ENCODE measurements around the gene DRD3. TPM values are rescaled to one million over a fixed set of nuclear protein-coding genes. Genes with fewer than 3 reads are reported as not detected.

The DRD3 gene
- total RNA-seq, 1 experiment from 2014 or later = not detected

DNA sequence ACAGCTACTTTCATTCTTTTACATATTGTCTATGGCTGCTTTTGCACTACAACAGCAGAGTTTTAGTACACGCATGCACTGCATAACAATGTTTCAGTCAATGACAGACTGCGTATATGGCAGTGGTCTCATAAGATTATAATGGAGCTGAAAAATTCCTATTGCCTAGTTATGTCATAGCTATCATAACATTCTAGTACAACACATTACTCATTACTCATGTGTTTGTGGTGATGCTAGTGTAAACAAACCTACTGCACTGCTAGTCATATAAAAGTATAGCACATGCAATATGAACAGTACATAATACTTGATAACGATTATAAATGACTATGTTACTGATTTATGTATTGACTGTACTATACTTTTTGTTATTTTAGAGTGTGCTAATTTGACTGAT is 74.4 kb downstream of the DRD3 start:
- CTCF ChIA-PET = no interaction called here

DNA sequence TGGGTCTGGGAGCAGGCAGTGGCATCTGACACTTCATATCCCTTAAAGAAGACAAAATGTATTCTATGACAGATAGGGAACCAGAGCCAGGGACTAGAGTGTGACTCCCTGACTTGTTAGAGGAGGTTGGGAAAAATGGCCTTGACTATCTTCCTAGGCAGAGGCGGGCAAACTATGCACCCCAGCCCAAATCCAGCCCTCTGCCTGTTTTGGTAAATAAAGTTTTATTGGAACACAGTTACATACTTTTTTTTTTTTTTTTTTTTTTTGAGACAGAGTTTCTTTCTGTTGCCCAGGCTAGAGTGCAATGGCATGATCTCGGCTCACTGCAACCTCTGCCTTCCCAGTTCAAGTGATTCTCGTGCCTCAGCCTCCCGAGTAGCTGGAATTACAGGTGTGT is 75.0 kb downstream of the DRD3 start:
- H3K4me1 Mint-ChIP-seq (ENCODE audit: low read depth, unreplicated experiment) = no peaks in the 10 kb centered on the region
- no peaks in the 10 kb centered on the region for H3K9me3 Mint-ChIP-seq (ENCODE audit: unreplicated experiment)
- CTCF ChIA-PET = no interaction called here
- H3K27ac Mint-ChIP-seq (ENCODE audit: unreplicated experiment) = no peak overlapping the region
- no peaks in the 10 kb centered on the region; the same call in 1 of the 2 replicates for H3K4me1 ChIP-seq
- no peak overlapping the region for H3K4me3 ChIP-seq (ENCODE audit: low read depth, low read length)
- TF ChIP-seq, protein P1, sequence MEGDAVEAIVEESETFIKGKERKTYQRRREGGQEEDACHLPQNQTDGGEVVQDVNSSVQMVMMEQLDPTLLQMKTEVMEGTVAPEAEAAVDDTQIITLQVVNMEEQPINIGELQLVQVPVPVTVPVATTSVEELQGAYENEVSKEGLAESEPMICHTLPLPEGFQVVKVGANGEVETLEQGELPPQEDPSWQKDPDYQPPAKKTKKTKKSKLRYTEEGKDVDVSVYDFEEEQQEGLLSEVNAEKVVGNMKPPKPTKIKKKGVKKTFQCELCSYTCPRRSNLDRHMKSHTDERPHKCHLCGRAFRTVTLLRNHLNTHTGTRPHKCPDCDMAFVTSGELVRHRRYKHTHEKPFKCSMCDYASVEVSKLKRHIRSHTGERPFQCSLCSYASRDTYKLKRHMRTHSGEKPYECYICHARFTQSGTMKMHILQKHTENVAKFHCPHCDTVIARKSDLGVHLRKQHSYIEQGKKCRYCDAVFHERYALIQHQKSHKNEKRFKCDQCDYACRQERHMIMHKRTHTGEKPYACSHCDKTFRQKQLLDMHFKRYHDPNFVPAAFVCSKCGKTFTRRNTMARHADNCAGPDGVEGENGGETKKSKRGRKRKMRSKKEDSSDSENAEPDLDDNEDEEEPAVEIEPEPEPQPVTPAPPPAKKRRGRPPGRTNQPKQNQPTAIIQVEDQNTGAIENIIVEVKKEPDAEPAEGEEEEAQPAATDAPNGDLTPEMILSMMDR (IDR thresholded peaks at IDR 0.05; ENCODE audit: insufficient read depth in 1 of 2, low read depth in 1 of 2, low read length in 1 of 2, severe bottlenecking in 1 of 2, unreplicated experiment in 1 of 2) = no peak
- H3K27me3 ChIP-seq (replicated peaks; ENCODE audit: control insufficient read depth, insufficient read depth, low read length) = no peaks in the 10 kb centered on the region; the same call in 1 of the 2 replicates
- H3K27me3 Mint-ChIP-seq (ENCODE audit: insufficient read depth, unreplicated experiment) = no peaks in the 10 kb centered on the region
- DNase-seq = no peak
- no peaks in the 10 kb centered on the region for H3K36me3 ChIP-seq (ENCODE audit: control insufficient read depth, insufficient read depth, low read length)
- H3K36me3 Mint-ChIP-seq (ENCODE audit: insufficient read depth, unreplicated experiment) = no peaks in the 10 kb centered on the region
- no TSS peak for BruUV-seq (replicated peaks)
- POLR2A ChIA-PET = no interaction called here
- H3K9me3 ChIP-seq = no peaks in the 10 kb centered on the region
- intact Hi-C loops (cut with micrococcal nuclease; ENCODE audit: unreplicated experiment) = no loop called here
- H3K4me3 Mint-ChIP-seq (ENCODE audit: unreplicated experiment) = no peak overlapping the region

More for the DNA sequence above, 74.4 kb downstream of the DRD3 start:
- POLR2A ChIA-PET = no interaction called here
- H3K4me3 Mint-ChIP-seq (ENCODE audit: unreplicated experiment) = no peak overlapping the region
- TF ChIP-seq, protein P1 (IDR thresholded peaks at IDR 0.05; ENCODE audit: insufficient read depth in 1 of 2, low read depth in 1 of 2, low read length in 1 of 2, severe bottlenecking in 1 of 2, unreplicated experiment in 1 of 2) = no peak
- Histone ChIP-seq H3K27me3 (replicated peaks; ENCODE audit: control insufficient read depth, insufficient read depth, low read length) (no peaks in the 10 kb centered on the region; the same call in 1 of the 2 replicates), H3K4me3 (ENCODE audit: low read depth, low read length) (no peak overlapping the region), H3K9me3 (no peaks in the 10 kb centered on the region), H3K4me1 (no peaks in the 10 kb centered on the region; the same call in 1 of the 2 replicates), H3K36me3 (ENCODE audit: control insufficient read depth, insufficient read depth, low read length) (no peaks in the 10 kb centered on the region)
- no peak overlapping the region for H3K27ac Mint-ChIP-seq (ENCODE audit: unreplicated experiment)
- no peaks in the 10 kb centered on the region for H3K36me3 Mint-ChIP-seq (ENCODE audit: insufficient read depth, unreplicated experiment)
- H3K4me1 Mint-ChIP-seq (ENCODE audit: low read depth, unreplicated experiment) = no peaks in the 10 kb centered on the region
- no peak for DNase-seq
- peaks cover 1% of the 10 kb centered on the region for H3K27me3 Mint-ChIP-seq (ENCODE audit: insufficient read depth, unreplicated experiment)
- intact Hi-C loops (cut with micrococcal nuclease; ENCODE audit: unreplicated experiment) = no loop called here
- no TSS peak for BruUV-seq (replicated peaks)
- no peaks in the 10 kb centered on the region for H3K9me3 Mint-ChIP-seq (ENCODE audit: unreplicated experiment)

DNA sequence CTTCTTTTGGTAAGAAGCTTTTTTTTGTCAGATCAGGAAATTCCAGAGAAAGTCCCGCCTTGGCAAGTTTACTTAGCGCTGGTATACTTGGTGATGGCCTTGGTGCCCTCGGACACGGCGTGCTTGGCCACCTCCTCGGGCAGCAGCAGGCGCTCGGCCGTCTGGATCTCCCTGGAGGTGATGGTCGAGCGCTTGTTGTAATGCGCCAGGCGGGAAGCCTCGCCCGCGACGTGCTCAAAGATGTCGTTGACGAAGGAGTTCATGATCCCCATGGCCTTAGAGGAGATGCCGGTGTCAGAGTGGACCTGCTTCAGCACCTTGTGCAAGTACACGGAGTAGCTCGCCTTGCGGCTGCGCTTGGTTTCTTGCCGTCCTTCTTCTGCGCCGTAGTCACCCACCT is 75.7 kb downstream of the DRD3 start:
- Histone ChIP-seq H3K4me1 (no peaks in the 10 kb centered on the region; the same call in 1 of the 2 replicates), H3K9me3 (no peaks in the 10 kb centered on the region), H3K4me3 (ENCODE audit: low read depth, low read length) (no peak overlapping the region), H3K27me3 (replicated peaks; ENCODE audit: control insufficient read depth, insufficient read depth, low read length) (no peaks in the 10 kb centered on the region; the same call in 1 of the 2 replicates), H3K36me3 (ENCODE audit: control insufficient read depth, insufficient read depth, low read length) (no peaks in the 10 kb centered on the region)
- Mint-ChIP-seq H3K4me1 (ENCODE audit: low read depth, unreplicated experiment) (no peaks in the 10 kb centered on the region), H3K9me3 (ENCODE audit: unreplicated experiment) (no peaks in the 10 kb centered on the region), H3K27me3 (ENCODE audit: insufficient read depth, unreplicated experiment) (no peaks in the 10 kb centered on the region), H3K4me3 (ENCODE audit: unreplicated experiment) (no peak overlapping the region), H3K36me3 (ENCODE audit: insufficient read depth, unreplicated experiment) (no peaks in the 10 kb centered on the region), H3K27ac (ENCODE audit: unreplicated experiment) (no peak overlapping the region)
- no peak for DNase-seq
- BruUV-seq (replicated peaks) = no TSS peak
- intact Hi-C loops (cut with micrococcal nuclease; ENCODE audit: unreplicated experiment) = no loop called here
- CTCF ChIA-PET = no interaction called here
- POLR2A ChIA-PET = interaction anchor here (0.7 kb wide), 1 partner anchor 1809 kb away, joined by 3 read pairs; no protein-coding TSS in a partner anchor
- TF ChIP-seq, protein P1 (IDR thresholded peaks at IDR 0.05; ENCODE audit: insufficient read depth in 1 of 2, low read depth in 1 of 2, low read length in 1 of 2, severe bottlenecking in 1 of 2, unreplicated experiment in 1 of 2) = no peak
